G401.6 (cell line): ENCODE results near the gene OGFR.

Experiments
- FAIRE-seq: peaks from 2 replicates; lab custom pipeline; 2012; peaks lifted over from hg19 to GRCh38; lab: Jason Lieb, UNC

OGFR gene, protein sequence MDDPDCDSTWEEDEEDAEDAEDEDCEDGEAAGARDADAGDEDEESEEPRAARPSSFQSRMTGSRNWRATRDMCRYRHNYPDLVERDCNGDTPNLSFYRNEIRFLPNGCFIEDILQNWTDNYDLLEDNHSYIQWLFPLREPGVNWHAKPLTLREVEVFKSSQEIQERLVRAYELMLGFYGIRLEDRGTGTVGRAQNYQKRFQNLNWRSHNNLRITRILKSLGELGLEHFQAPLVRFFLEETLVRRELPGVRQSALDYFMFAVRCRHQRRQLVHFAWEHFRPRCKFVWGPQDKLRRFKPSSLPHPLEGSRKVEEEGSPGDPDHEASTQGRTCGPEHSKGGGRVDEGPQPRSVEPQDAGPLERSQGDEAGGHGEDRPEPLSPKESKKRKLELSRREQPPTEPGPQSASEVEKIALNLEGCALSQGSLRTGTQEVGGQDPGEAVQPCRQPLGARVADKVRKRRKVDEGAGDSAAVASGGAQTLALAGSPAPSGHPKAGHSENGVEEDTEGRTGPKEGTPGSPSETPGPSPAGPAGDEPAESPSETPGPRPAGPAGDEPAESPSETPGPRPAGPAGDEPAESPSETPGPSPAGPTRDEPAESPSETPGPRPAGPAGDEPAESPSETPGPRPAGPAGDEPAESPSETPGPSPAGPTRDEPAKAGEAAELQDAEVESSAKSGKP

DNA sequence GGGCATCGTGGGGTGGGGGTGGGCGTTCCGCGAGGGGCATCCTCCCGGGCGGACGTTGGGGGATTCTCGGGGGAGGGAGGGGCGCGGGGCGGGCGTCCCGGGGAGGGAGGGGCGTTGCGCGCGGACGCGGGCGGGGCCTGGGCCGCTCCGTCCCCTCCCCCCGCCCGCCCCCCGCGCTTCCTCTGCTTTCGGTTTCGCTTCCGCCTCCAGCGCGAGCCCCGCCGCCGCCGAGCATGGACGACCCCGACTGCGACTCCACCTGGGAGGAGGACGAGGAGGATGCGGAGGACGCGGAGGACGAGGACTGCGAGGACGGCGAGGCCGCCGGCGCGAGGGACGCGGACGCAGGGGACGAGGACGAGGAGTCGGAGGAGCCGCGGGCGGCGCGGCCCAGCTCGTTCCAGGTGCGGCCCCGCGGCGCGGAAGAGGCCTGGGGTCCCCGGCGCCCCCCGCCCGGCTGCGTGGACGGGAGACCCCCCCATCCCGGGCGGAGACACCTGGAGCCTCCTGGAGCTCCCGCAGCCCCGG, at the start of gene OGFR:
Gene OGFR (plus strand): TSS at position 209 of the 528 bp plus-strand sequence. CDS start 25 bp downstream, at position 234.
- FAIRE-seq = no peak

DNA sequence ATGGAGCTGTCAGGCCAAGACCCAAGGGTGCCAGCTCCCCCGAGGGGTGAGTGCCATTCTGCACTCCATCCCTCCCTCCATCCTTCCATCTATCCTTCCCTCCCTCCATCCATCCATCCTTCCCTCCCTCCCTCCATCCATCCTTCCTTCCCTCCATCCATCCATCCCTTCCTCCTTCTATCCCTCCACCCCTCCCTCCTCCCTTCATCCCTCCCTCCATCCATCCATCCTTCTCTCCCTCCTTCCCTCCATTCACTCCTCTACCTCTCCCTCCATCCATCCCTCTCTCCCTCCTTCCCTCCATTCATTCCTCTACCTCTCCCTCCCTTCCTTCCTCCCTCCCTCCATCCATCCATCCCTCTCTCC, 49.7 kb upstream of the OGFR start:
- FAIRE-seq = no peak

DNA sequence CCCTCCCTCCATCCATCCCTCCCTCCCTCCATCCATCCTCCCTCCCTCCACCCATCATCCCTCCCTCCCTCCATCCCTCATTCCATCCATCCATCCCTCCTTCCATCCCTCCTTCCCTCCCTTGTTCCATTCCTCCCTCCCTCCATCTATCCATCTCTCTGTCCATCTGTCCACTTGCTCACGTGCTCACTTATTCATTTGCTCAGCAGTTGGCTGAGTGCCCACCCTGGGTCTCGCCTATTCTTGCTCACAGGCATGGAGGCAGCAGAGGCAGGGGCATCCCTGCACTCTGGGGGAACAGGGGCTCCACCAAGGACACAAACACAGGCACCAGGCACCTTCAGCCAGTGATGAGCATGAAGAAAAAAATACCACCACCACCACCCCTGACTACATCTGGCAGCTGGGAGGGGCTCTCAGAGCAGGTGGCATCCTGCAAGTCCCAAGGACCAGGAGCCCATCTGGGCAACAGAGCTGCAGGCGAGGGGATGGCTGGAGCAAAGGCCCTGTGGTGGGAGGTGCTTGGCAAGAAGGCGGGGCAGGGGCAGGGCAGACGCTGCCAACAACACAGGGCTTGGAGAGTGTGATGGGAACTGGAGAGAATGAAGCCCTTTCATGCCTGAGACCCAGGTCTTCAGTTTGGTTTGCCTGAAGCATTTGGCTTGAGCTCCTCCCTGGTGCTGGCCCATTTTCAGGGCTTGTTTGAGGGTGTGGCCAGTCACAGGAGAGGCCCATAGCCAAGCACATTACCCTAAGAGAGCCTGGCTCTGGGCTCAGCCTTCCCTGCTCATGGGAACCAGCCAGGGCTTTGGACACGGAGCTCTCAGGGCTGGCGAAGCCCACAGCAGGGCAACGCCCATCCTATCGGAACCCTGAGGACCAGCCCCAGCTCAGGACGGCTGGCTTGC, 48.6 kb upstream of the OGFR start:
- no peak for FAIRE-seq

DNA sequence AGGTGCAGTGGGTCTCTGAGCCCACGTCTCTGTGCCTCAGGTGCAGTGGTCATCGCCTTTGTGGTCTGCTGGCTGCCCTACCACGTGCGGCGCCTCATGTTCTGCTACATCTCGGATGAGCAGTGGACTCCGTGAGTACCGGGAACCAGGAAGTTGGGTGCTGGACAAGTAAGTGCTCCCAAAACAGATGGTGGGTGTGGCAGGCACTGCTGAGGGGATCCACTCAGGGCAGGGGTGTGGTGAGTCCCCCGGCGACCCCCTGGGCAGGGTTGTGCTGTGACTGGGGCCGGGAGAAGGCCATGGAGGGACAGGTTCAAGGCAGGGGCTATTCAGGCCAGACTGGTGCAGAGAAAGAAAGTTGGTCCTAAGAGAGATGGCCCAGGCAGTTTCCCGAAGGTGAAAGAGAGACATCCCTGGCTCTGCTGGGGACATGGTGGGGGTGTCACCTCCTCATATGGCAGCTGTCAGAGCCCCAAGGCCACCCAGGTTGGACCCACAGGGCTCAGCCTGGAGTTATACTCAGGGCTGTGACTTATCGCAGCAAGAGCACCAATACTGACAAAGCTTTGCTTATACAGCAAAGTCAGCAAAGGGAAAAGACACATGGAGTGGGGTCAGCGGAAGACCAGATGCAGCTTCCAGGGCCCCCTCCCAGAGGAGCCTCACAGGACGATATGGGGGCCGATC, 46.3 kb upstream of the OGFR start:
- FAIRE-seq = no peak

DNA sequence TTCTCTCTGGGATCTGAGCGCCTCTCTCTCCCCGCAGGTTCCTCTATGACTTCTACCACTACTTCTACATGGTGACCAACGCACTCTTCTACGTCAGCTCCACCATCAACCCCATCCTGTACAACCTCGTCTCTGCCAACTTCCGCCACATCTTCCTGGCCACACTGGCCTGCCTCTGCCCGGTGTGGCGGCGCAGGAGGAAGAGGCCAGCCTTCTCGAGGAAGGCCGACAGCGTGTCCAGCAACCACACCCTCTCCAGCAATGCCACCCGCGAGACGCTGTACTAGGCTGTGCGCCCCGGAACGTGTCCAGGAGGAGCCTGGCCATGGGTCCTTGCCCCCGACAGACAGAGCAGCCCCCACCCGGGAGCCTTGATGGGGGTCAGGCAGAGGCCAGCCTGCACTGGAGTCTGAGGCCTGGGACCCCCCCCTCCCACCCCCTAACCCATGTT, 44.6 kb upstream of the OGFR start:
- no peak for FAIRE-seq

DNA sequence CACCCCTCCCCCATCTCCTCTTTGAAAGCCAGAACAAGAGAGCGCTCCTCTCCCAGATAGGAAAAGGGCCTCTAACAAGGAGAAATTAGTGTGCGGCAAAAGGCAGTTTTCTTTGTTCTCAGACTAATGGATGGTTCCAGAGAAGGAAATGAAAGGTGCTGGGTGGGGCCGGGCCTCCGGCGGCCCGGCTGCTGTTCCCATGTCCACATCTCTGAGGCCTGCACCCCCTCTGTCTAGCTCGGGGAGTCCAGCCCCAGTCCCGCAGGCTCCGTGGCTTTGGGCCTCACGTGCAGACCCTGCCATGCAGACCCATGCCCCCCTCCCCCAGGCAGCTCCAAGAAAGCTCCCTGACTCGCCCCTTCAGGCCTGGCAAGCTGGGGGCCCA, 44.2 kb upstream of the OGFR start:
- no peak for FAIRE-seq

DNA sequence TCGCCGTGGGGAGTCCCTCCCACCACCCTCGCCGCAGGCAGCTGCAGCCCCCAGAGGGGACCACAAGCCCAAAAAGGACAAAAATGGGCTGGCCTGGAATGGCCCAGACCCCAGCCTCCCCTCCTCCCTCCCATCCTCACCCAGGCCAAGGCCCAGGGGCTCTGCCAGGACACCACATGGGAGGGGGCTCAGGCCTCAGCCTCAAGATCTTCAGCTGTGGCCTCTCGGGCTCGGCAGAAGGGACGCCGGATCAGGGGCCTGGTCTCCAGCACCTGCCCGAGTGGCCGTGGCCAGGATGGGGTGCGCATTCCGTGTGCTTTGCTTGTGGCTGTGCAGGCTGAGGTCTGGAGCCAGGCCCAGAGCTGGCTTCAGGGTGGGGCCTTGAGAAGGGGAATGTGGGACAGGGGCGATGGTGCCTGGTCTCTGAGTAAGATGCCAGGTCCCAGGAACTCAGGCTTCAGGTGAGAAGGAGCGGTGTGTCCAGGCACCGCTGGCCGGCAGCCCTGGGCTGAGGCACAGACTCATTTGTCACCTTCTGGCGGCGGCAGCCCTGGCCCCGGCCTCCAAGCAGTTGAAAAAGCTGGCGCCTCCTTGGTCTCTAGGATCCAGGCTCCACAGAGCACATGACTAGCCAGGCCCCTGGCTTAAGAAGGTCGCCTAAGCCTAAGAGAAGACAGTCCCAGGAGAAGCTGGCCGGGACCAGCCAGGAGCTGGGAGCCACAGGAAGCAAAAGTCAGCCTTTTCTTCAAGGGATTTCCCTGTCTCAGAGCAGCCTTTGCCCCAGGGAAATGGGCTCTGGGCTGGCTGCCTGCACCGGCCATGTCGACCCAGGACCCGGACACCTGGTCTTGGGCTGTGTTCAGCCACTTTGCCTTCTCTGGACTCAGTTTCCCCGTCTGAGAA, 43.5 kb upstream of the OGFR start:
- no peak for FAIRE-seq

DNA sequence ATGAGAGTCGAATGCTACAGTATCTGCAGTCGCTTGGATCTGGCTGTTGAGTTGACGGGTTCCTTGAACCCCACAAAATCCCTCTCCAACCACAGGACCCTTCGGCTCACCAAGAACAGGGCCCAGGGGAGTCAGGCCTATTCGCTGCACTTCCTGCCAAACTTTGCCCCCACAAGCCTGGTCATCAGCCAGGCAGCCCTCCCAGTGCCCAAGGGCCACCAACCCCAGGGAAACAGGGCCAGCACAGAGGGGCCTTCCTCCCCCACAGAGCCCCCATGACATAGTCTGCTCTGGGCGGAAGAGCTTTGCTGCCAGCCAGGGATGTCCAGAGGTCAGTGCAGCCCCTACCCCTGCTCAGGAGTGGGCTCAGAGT, 42.9 kb upstream of the OGFR start:
- FAIRE-seq = no peak

DNA sequence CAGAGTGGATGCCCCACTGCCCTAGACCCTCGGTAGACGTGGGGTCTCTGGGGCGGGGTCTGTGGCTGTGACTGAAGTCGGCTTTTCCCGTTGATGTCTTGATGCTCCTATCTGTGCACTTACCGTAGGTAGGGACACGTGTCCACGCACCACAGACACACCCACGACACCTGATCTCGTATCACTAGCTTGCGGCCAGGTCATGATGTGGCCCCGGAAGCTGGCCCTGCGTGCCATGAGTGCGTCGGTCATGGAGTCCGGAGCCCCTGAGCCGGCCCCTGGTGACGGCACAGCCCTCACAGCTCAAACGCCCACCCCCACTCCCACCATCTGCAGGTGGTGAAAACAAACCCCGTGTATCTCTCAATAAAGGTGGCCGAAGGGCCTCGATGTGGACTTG, 42.3 kb upstream of the OGFR start:
- no peak for FAIRE-seq

DNA sequence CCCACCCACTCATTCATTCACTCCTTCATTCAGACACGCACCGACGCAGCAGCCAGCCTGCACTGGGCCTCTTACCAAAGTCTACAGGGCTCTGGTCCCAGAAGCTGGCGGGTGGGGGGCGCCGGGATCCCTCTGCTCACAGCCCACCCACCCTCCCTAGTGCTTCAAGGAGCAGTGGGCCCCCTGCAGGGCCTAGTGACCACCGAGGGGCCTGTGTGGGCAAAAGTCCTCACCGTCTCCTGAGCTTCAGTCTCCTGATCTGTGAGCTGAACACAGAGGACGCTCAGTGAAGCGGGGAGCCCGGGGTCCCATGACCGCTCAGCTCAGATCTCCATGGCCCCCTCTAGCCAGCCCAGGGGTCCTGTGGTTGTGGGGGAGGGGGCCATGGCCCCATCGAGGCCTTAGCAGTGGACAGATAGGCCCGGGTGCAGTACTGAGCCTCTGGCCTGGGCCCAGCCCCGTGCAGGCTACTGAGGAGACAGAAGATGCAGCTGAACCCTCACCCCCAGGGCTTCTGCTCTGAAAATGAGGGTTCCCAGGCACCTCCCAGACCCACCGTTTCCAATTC, 41.8 kb upstream of the OGFR start:
- FAIRE-seq = no peak

DNA sequence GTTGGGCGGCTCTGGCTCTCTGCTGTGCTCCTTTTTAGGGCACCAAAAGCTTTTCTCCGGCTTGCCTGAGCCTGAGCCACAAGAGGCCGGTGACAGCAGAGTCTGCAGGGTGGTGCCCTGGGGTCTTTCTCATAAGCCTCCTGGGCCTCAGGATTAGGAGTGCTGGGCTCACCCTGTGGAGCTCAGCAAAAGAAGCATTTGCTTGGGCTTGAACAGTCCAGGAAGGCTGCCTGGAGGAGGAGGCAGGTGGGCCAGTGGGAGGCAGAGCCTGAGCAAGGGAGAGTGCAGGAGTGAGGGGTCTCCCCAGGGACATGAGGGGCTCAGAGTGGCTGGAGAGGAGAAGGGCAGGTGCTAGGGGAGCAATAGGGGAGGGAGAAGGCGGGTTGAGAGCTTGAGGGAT, 41.2 kb upstream of the OGFR start:
- no peak for FAIRE-seq

DNA sequence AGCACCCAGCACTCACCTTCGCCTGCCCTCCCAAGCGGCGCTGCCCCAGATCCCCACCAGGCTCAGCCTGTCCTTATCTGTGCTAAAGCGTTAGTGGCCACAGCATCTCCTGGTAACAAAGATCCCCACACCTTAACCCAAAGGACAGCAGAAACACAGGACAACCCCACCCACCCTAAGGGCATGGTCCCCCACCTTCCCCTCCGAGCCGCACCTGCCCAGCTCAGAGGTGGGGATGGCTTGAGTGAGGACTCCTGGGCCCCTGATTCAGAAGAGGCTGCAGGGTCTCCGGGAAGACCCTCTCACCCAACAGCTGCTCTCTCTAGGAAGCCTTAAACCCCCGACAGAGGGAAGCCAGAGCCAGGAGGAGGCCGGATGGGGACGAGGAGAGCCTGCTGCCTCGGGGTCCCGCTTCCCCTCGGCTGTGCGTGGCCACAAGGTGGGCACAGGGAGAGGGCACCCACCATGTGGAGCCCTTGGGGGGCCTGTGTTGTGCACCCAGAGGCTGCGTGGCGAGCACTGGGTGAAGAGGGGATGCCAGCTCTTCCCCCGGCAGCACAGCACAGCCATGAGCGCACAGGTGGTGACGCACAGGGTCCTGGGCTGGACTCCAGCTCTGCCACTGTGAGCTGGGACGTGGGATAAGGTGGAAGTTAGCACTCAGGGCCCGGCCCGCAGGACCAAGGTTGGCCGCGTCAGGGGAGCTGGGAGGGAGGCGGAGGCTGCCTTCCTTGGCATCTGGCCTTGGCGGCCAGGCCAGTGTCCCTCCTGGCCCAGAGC, 40.3 kb upstream of the OGFR start:
- no peak for FAIRE-seq

DNA sequence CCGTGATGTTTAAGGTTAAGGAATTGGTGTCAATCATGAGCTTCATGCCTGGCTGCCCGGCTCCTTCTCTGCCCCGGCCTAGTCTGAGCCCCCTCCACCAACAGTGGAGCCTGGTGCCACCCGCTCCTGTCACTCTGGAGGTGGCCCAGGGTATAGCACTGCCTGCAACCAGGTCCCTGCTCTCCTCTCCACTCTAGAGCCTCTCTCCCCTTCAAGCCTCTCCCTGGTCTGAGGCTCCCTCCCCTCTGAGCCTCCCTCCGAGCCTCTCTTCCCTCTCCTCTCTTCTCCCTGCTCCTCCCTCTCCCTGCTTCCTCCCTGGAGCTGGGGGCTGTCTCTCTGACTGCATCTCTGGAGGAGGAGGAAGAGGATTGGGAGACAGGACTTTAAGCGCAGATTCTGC, 39.6 kb upstream of the OGFR start:
- no peak for FAIRE-seq

DNA sequence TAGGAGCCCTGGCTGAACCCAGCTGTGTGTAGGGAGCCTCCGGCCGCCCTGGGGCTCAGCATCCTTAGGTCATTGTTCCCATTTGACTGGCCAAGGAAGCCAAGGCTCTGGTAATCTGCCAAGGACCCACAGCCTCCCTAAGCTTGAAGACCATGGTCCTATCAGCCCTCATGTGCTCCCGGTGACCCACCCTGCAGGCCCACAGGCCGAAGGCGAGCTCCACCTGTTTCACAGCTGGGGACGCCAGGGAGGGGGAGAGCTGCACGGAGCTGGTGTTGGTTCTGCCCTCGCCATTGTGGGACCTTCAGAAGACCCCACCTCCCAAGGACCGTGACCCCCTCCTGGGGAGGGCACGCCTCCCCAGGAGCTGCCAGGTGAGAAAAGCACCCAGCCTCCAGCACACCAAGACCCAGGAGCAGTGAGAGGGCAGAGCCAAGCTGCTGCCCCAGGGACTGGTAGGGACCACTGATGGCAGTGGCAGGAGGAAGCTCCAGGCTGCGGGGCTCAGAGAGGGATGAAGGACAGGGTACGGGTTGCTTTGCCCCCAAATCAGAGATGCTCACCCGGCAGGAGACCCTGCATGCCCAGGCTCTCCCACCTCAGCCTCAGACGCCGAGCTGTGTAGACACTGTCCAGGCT, 39.1 kb upstream of the OGFR start:
- no peak for FAIRE-seq

DNA sequence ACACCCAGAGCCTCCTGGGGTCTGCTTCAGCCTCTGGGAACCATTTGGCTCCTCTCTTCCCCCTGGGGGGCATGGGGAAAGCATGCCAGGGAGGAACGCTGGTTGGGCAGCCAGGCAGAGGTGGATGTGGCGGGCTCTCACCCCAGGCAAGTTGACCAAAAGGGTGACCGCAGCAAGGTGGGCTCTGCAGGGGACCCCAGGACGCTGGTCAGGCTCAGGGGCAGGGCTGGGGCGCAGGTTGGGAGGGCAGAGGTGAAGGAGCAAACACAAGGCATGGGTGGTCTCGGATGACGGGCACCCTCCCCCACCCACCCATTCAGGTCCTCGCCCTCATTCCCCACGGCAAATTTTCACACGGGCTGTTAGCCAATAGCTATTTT, 38.6 kb upstream of the OGFR start:
- no peak for FAIRE-seq

DNA sequence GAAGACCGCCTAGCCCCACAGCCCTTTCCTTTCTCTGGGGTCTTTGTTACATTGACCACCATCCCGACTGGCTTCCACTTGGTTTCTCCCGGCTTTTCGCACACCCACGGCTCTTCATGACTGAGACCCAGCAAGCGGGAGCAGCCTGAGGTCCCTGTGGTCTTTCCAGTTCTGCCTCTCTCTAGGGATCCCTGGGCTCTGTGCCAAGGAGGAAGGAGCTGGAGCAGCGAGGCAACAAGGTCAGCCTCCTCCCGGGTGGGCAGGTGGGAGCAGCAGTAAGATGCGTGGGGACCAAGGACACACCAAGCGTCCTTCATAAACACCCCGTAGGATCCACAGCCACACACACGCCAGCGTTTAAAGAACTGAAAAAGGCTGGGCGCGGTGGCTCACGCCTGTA, 37.9 kb upstream of the OGFR start:
- FAIRE-seq = no peak

DNA sequence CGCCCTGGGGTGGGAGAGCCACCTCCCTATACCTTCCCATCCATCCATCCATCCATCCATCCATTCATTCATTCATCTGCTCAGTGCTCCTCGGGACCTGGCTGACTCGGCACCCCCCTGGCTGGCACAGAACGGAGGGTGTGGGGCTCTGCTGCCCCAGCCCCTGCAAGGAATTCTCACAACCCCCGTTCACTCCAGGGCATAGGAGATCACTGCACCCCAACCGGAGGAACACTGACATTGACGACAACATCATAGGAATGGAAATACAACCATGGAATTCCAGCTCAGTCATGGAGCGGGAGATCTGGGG, 36.4 kb upstream of the OGFR start:
- no peak for FAIRE-seq

DNA sequence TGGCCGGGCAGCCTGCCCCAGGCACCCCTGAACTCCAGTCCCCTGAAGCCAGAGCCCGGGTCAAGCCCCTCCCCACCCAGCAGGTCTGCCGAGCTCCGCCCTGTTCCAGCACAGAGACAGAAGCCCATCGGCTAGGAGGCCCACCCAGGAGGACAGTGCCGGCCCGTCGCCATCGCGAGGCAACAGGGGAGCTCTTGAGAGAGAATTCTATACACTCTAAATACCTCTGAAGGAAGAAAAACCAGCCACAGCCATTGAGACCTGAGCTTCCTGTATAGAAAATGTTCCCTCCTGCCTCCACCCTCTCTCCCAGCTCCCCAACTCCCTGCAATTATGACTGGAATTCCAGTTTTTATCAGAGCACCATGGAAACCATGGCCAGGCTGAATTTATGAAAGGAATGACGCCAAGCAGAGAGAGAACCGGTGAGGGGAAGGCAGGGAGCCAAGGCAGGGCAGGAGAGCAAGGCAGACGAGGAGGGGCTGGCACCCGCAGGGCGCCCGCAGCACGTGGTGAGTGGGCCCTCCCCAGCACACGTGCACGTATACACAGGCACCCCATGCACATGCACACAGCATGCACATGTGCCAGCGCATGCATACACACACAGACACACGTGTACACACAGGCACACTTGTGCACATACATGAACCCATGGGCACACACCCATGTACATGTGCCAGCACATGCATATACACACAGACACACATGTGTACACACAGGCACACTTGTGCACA, 35.9 kb upstream of the OGFR start:
- FAIRE-seq = no peak
